ENCODE data around the gene OR7A10.
"Not testable (repeated sequence)": the region's sequence is repeated elsewhere in the genome, so short reads cannot be mapped to it uniquely, and the experiment has no call there.

The OR7A10 gene

DNA sequence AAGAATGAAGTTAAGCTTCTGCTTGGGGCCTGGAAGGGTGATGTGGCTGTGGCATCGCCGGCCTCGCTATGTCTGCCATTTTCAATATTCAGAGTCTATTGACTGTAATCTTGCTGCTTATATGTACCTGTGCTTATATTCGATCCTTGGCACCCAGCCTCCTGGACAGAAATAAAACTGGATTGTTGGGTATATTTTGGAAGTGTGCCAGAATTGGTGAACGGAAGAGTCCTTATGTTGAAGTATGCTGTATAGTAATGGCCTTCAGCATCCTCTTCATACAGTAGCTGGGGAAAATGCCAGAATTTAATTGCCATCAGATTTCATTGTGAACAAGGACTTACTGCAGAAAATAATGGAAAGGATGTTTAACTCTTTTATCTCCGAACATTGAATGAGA lies 56.5 kb downstream of the OR7A10 start:
- not testable (repeated sequence) for DNase-seq

Measured in activated gamma-delta T cell treated with Interleukin-2 at 50 U/mL for 16 hours (primary cell).